Activated CD4-positive, alpha-beta memory T cell treated with anti-CD3 and anti-CD28 coated beads, Interleukin-2, amount 10 ng/mL, durations not matched to agents 7 days and 5 days (primary cell): ENCODE results near the gene RSPH10B2. TPM values are rescaled to one million over a fixed set of nuclear protein-coding genes. Genes with fewer than 3 reads are reported as not detected.
"Not testable (repeated sequence)": the region's sequence is repeated elsewhere in the genome, so short reads cannot be mapped to it uniquely, and the experiment has no call there.

ENCODE experiments used
- CTCF ChIA-PET: fragments of 350-600 bp; sonication (Branson Sonifier 250); formaldehyde crosslinking; loops from one replicate; lab custom pipeline; 2021; ENCODE audit warnings: antibody characterized with exemption, inconsistent platforms; lab: Charles Lee
- POLR2A ChIA-PET: fragments of 350-600 bp; sonication (Branson Sonifier 250); formaldehyde crosslinking; loops from one replicate; lab custom pipeline; 2021; ENCODE audit warnings: antibody characterized with exemption; lab: Charles Lee
- DNase-seq: peaks from one replicate; pipeline ENCODE4 v3.0.0-alpha.2; 2020
- H3K27ac Mint-ChIP-seq: one replicate; pipeline ENCODE4 v1.8.0; 2021; ENCODE audit warnings: mild to moderate bottlenecking, mixed read lengths
- H3K27me3 Mint-ChIP-seq: one replicate; pipeline ENCODE4 v1.8.0; 2021; ENCODE audit warnings: mixed read lengths
- H3K36me3 Mint-ChIP-seq: one replicate; pipeline ENCODE4 v1.8.0; 2021; ENCODE audit warnings: low read depth, mixed read lengths
- H3K4me1 Mint-ChIP-seq: one replicate; pipeline ENCODE4 v1.8.0; 2021; ENCODE audit warnings: mixed read lengths
- H3K4me3 Mint-ChIP-seq: one replicate; pipeline ENCODE4 v1.8.0; 2021; ENCODE audit warnings: mild to moderate bottlenecking, mixed read lengths
- H3K9me3 Mint-ChIP-seq: one replicate; pipeline ENCODE4 v1.8.0; 2021; ENCODE audit warnings: mixed read lengths
- total RNA-seq, 2 experiments: library from RNA; stranded (reverse); gene quantifications; one replicate each; pipeline ENCODE4 v1.2.3, GENCODE V29; 2021

The RSPH10B2 gene
- total RNA-seq, 2 experiments from 2014 or later, result 0.43 TPM; not detected in 1

GRCh38 chr7:6799887-6800286 is 46.0 kb downstream of the RSPH10B2 start:
- H3K4me3 Mint-ChIP-seq, DNase-seq, H3K36me3 Mint-ChIP-seq, POLR2A ChIA-PET, H3K9me3 Mint-ChIP-seq, H3K27ac Mint-ChIP-seq, H3K4me1 Mint-ChIP-seq, CTCF ChIA-PET, H3K27me3 Mint-ChIP-seq: not testable (repeated sequence)

- H3K9me3 Mint-ChIP-seq, POLR2A ChIA-PET, H3K36me3 Mint-ChIP-seq, H3K4me3 Mint-ChIP-seq, CTCF ChIA-PET, H3K27ac Mint-ChIP-seq, H3K27me3 Mint-ChIP-seq, H3K4me1 Mint-ChIP-seq, DNase-seq: not testable (repeated sequence)
Measured at GRCh38 chr7:6800331-6800730, 46.4 kb downstream of the RSPH10B2 start.

GRCh38 chr7:6807393-6807918 is 53.6 kb downstream of the RSPH10B2 start:
- H3K36me3 Mint-ChIP-seq, CTCF ChIA-PET, H3K27ac Mint-ChIP-seq, H3K9me3 Mint-ChIP-seq, H3K27me3 Mint-ChIP-seq, DNase-seq, POLR2A ChIA-PET, H3K4me1 Mint-ChIP-seq, H3K4me3 Mint-ChIP-seq: not testable (repeated sequence)

DNA sequence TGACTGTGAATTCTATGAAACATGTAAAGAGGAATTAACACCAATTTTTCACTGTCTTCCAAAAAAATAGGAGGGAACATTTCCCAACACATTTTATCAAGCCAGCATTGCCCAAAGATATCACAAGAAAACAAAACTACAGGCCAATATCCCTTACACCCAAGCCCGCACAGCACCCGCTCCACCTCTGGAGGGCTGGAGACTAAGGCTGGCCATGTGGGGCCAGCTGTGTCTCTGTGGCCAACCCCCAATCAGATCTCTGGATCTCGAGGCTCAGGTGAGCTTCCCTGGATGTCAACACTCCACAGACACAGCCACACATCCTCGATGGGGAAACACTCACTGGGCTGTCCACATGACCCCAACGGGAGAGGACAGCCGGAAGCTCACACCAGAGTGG is 54.1 kb downstream of the RSPH10B2 start:
- H3K9me3 Mint-ChIP-seq, H3K4me3 Mint-ChIP-seq, DNase-seq, POLR2A ChIA-PET, H3K4me1 Mint-ChIP-seq, H3K27ac Mint-ChIP-seq, H3K36me3 Mint-ChIP-seq, H3K27me3 Mint-ChIP-seq, CTCF ChIA-PET: not testable (repeated sequence)

DNA sequence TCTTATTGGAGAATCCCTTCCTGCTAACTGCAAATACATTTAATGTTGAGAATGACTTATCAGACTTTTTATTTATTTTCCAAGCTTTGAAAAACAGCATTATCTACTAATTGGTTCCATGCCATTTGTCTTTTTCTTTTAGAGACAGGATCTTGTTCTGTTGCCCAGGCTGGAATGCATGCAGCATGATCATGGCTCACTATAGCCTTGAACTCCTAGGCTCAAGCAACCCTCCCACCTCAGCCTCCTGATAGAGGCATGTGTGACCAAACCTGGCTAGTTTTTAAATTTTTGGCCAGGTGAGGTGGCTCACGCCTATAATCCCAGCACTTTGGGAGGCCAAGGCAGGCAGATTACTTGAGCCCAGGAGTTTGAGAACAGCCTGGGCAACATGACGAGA is 59.1 kb downstream of the RSPH10B2 start:
- POLR2A ChIA-PET, H3K4me1 Mint-ChIP-seq, CTCF ChIA-PET, DNase-seq, H3K4me3 Mint-ChIP-seq, H3K27ac Mint-ChIP-seq, H3K9me3 Mint-ChIP-seq, H3K27me3 Mint-ChIP-seq: not testable (repeated sequence)
- peaks cover 12% of the 10 kb centered on the region for H3K36me3 Mint-ChIP-seq

DNA sequence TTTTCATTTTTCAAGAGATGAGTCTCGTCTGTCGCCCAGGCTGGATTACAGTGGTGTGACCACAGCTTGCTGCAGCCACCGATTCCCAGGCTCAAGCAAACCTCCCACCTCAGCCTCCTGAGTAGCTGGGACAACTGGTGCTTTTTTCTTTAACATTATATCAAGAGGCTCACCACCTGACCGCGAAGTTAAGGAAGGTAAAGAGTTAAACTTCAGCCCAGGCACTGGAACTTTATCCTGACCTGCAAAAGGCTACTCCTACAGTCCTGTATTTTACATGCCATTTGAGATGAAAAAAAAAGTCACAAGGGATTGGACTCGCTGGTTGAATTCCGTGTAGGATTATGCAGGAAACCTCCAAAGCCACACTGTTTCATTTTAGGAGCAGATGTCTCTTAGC is 61.6 kb downstream of the RSPH10B2 start:
- H3K4me3 Mint-ChIP-seq, CTCF ChIA-PET, H3K4me1 Mint-ChIP-seq, H3K27ac Mint-ChIP-seq, POLR2A ChIA-PET, H3K27me3 Mint-ChIP-seq, DNase-seq, H3K9me3 Mint-ChIP-seq: not testable (repeated sequence)
- peaks cover 14% of the 10 kb centered on the region for H3K36me3 Mint-ChIP-seq

- H3K27ac Mint-ChIP-seq, H3K9me3 Mint-ChIP-seq, CTCF ChIA-PET, DNase-seq, H3K36me3 Mint-ChIP-seq, H3K4me3 Mint-ChIP-seq, H3K4me1 Mint-ChIP-seq, POLR2A ChIA-PET, H3K27me3 Mint-ChIP-seq: not testable (repeated sequence)
Measured at GRCh38 chr7:6821622-6822021, 67.7 kb downstream of the RSPH10B2 start.

DNA sequence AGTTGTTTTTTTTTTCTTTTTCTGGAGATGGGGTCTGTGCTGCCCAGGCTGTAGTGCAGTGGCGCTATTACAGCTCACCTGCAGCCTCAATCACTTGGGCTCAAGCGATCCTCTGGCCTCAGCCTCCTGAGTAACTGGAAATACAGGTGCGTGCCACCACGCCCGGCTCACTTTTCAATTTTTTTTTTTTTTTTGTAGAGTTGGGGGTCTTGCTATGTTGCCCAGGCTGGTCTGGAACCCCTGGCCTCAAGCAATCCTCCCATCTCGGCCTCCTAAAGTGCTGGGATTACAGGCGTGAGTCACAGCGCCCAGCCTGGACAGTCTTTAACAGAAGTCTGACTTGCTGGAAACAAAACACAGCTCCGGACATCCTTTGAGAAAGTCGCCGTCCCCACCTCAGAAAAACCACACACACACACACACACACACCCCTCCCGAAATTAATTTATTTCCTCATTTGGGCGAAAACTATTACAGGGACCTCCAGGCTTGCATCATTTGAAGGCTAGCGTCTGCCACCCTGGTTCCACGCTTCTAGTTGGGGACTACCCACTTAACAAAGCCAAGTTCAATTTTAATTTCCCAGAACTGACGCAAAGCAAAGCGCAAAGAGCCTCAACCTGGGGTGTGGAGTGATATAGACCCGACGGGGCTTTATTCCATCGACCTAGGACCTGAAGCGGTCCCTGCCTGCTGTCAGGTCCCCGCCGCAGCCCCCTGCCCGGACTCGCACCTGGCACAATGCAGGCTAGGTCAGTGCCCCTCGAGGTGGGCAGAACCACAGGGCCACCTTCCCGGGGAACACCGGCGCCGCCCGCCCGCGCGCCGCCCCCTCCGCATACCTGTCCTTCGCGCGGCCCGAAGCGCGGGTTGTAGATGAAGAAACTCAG is 71.6 kb downstream of the RSPH10B2 start:
- not testable (repeated sequence) for H3K27me3 Mint-ChIP-seq, DNase-seq, H3K36me3 Mint-ChIP-seq

GRCh38 chr7:6826151-6826550 is 72.2 kb downstream of the RSPH10B2 start, which contains the start of gene CCZ1B:
CCZ1B (minus strand) TSS chr7:6826275; CDS start chr7:6826197, 78 bp downstream.
- peak within 1 kb of the TSS; percentile 81 for H3K4me3 Mint-ChIP-seq

More for the DNA sequence above, 71.6 kb downstream of the RSPH10B2 start:
- peak overlapping the region; percentile 67 for H3K27ac Mint-ChIP-seq
- POLR2A ChIA-PET, CTCF ChIA-PET, H3K4me1 Mint-ChIP-seq, H3K9me3 Mint-ChIP-seq: not testable (repeated sequence)
- peak overlapping the region; percentile 79 for H3K4me3 Mint-ChIP-seq

GRCh38 chr7:6827180-6827579 is 73.3 kb downstream of the RSPH10B2 start:
- H3K36me3 Mint-ChIP-seq, POLR2A ChIA-PET, H3K9me3 Mint-ChIP-seq, DNase-seq, CTCF ChIA-PET, H3K27me3 Mint-ChIP-seq, H3K4me1 Mint-ChIP-seq: not testable (repeated sequence)
- Mint-ChIP-seq H3K4me3 (peak overlapping the region; percentile 57), H3K27ac (peak overlapping the region; percentile 44)

More at GRCh38 chr7:6826151-6826550, 72.2 kb downstream of the RSPH10B2 start, which contains the start of gene CCZ1B:
- POLR2A ChIA-PET, H3K4me1 Mint-ChIP-seq, H3K36me3 Mint-ChIP-seq, H3K9me3 Mint-ChIP-seq, H3K27me3 Mint-ChIP-seq, CTCF ChIA-PET: not testable (repeated sequence)
- peak; percentile 80 for DNase-seq
- peak within 1 kb of the TSS; percentile 80 for H3K27ac Mint-ChIP-seq

- H3K4me3 Mint-ChIP-seq, DNase-seq, H3K4me1 Mint-ChIP-seq, H3K27me3 Mint-ChIP-seq, POLR2A ChIA-PET, H3K36me3 Mint-ChIP-seq, CTCF ChIA-PET, H3K27ac Mint-ChIP-seq, H3K9me3 Mint-ChIP-seq: not testable (repeated sequence)
Measured at GRCh38 chr7:6829616-6830015, 75.7 kb downstream of the RSPH10B2 start.

DNA sequence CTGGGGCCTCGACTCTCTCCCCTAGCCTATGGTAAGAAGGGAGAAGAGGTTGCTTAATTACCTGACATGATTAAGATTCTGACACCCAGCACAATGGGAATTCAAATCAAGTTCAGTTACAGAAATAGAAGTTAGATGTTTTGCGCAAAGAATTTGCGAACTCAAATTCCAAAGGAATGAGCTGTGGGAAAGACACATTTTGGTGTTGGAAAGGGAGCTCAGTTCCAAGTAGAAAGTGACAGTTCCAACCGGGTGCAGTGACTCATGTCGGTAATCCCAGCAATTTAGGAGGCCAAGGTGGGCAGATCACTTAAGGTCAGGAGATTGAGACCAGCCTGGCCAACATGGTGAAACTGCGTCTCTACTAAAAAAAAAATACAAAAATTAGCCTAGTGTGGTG is 76.1 kb downstream of the RSPH10B2 start:
- CTCF ChIA-PET, H3K36me3 Mint-ChIP-seq, POLR2A ChIA-PET, H3K27ac Mint-ChIP-seq, DNase-seq, H3K4me3 Mint-ChIP-seq, H3K27me3 Mint-ChIP-seq, H3K4me1 Mint-ChIP-seq, H3K9me3 Mint-ChIP-seq: not testable (repeated sequence)

DNA sequence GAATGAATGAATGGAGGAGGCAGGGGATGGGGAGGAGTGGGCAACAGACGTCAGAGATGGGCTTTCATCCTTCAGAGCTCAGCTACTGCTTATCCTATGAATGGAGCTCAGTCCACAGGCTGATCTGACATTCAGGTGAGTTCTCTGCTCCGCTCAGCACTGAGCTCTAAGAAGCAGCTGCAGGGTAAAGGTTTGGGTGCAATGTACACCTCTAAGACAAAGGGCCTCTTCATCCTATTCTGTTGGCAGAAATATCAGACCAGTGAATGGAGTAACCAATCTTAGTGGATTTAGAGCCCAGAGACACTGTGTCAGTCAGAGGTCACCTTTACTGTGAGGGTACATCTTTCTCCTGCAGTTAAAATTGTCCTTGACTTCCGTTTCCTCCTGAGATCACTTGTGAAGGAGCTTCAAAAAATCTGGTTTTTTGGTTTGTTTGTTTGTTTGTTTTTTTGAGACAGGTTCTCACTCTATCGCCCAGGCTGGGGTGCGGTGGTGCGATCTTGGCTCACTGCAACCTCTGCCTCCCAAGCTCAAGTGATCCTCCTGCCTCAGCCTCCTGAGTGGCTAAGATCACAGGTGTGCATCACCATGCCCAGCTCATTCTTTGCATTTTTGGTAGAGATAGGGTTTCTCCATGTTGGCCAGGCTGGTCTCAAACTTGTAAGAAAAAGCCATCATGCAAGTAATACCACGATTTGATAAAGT is 77.3 kb downstream of the RSPH10B2 start:
- POLR2A ChIA-PET, result no interaction called here
- CTCF ChIA-PET, result no interaction called here
- H3K4me3 Mint-ChIP-seq, result no peak overlapping the region
- H3K9me3 Mint-ChIP-seq, result no peaks in the 10 kb centered on the region
- H3K4me1 Mint-ChIP-seq, result peaks cover 3% of the 10 kb centered on the region
- no peak for DNase-seq
- H3K27ac Mint-ChIP-seq, result no peak overlapping the region
- H3K36me3 Mint-ChIP-seq, result no peaks in the 10 kb centered on the region
- H3K27me3 Mint-ChIP-seq, result peaks cover 14% of the 10 kb centered on the region
